Measurements from ENCODE around the gene TPX2. TPM values are rescaled to one million over a fixed set of nuclear protein-coding genes. Genes with fewer than 3 reads are reported as not detected.

TPX2 gene
- total and polyA plus RNA-seq, 10 of the 15 experiments (the other 5 are each of a cell fraction or from before 2014, with no cell fraction given), result 29.7 to 144 (median 89.0) TPM

- Histone ChIP-seq H3K4me1 (ENCODE audit: control insufficient read depth, insufficient read depth, low read length) (no peaks in the 10 kb centered on the region), H3K36me3 (ENCODE audit: control insufficient read depth in 2 of 2, insufficient read depth in 2 of 2, low read length in 1 of 2) (no peaks in the 10 kb centered on the region), H3K9ac (ENCODE audit: control insufficient read depth, insufficient read depth, low read length) (no peak within 1 kb of the TSS), H3K79me2 (ENCODE audit: control insufficient read depth, insufficient read depth, low read length) (no peaks in the 10 kb centered on the region), H3K4me3 (no peak within 1 kb of the TSS), H4K20me1 (ENCODE audit: control insufficient read depth, insufficient read depth) (no peaks in the 10 kb centered on the region), H3K9me3 (replicated peaks; ENCODE audit: control insufficient read depth, insufficient read depth, low read length) (no peaks in the 10 kb centered on the region), H2AFZ (ENCODE audit: control insufficient read depth, low read depth, low read length) (no peak within 1 kb of the TSS), H3K27me3 (replicated peaks in 1 of 2; ENCODE audit: control insufficient read depth in 2 of 2, insufficient read depth in 2 of 2, low read length in 1 of 2) (no peaks in the 10 kb centered on the region), H3K4me2 (ENCODE audit: control insufficient read depth, insufficient read depth) (no peak within 1 kb of the TSS), H3K27ac (ENCODE audit: control insufficient read depth, insufficient read depth) (no peak within 1 kb of the TSS)
- 61% methylated on average over 16 of the region's 16 CpGs for WGBS (ENCODE audit: insufficient coverage, insufficient replicate concordance, low lambda C conversion rate, missing lambda C conversion rate)
- no peak for TF ChIP-seq MEF2A (IDR thresholded peaks at IDR 0.05; ENCODE audit: insufficient read depth, low read depth, low read length)
- TF ChIP-seq JUNB (IDR thresholded peaks at IDR 0.05), result no peak
- no peak for TF ChIP-seq FOXM1 (IDR thresholded peaks at IDR 0.05; ENCODE audit: low read depth, low read length)
- TF ChIP-seq MYB (IDR thresholded peaks at IDR 0.05; ENCODE audit: borderline replicate concordance, low read depth, low read length), result no peak
- no peak for TF ChIP-seq POU2F2 (IDR thresholded peaks at IDR 0.05; ENCODE audit: borderline replicate concordance, low read depth, low read length)
- TF ChIP-seq RAD21 (IDR thresholded peaks at IDR 0.05; ENCODE audit: insufficient read depth, low read depth, low read length), result no peak
- no peak for TF ChIP-seq RELA (IDR thresholded peaks at IDR 0.05; ENCODE audit: borderline replicate concordance, partially characterized antibody)
- no peak for TF ChIP-seq CREM (IDR thresholded peaks at IDR 0.05; ENCODE audit: low read depth)
- TF ChIP-seq, protein P1, sequence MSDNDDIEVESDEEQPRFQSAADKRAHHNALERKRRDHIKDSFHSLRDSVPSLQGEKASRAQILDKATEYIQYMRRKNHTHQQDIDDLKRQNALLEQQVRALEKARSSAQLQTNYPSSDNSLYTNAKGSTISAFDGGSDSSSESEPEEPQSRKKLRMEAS (IDR thresholded peaks at IDR 0.05; ENCODE audit: low read depth, low read length), result no peak
- no peak for TF ChIP-seq SRF (IDR thresholded peaks at IDR 0.05; ENCODE audit: low read depth in 2 of 2, low read length in 2 of 2)
- TF ChIP-seq, protein P2, sequence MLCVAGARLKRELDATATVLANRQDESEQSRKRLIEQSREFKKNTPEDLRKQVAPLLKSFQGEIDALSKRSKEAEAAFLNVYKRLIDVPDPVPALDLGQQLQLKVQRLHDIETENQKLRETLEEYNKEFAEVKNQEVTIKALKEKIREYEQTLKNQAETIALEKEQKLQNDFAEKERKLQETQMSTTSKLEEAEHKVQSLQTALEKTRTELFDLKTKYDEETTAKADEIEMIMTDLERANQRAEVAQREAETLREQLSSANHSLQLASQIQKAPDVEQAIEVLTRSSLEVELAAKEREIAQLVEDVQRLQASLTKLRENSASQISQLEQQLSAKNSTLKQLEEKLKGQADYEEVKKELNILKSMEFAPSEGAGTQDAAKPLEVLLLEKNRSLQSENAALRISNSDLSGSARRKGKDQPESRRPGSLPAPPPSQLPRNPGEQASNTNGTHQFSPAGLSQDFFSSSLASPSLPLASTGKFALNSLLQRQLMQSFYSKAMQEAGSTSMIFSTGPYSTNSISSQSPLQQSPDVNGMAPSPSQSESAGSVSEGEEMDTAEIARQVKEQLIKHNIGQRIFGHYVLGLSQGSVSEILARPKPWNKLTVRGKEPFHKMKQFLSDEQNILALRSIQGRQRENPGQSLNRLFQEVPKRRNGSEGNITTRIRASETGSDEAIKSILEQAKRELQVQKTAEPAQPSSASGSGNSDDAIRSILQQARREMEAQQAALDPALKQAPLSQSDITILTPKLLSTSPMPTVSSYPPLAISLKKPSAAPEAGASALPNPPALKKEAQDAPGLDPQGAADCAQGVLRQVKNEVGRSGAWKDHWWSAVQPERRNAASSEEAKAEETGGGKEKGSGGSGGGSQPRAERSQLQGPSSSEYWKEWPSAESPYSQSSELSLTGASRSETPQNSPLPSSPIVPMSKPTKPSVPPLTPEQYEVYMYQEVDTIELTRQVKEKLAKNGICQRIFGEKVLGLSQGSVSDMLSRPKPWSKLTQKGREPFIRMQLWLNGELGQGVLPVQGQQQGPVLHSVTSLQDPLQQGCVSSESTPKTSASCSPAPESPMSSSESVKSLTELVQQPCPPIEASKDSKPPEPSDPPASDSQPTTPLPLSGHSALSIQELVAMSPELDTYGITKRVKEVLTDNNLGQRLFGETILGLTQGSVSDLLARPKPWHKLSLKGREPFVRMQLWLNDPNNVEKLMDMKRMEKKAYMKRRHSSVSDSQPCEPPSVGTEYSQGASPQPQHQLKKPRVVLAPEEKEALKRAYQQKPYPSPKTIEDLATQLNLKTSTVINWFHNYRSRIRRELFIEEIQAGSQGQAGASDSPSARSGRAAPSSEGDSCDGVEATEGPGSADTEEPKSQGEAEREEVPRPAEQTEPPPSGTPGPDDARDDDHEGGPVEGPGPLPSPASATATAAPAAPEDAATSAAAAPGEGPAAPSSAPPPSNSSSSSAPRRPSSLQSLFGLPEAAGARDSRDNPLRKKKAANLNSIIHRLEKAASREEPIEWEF (IDR thresholded peaks at IDR 0.05; ENCODE audit: insufficient replicate concordance, low read depth, low read length), result no peak
- TF ChIP-seq MTA3 (IDR thresholded peaks at IDR 0.05; ENCODE audit: borderline replicate concordance, low read length), result no peak
- TF ChIP-seq POLR2AphosphoS5 (IDR thresholded peaks at IDR 0.05; ENCODE audit: low read length), result no peak
- no peak for TF ChIP-seq FOXK2 (IDR thresholded peaks at IDR 0.05)
- no peak for TF ChIP-seq ELK1 (IDR thresholded peaks at IDR 0.05; ENCODE audit: low read depth, low read length)
- TF ChIP-seq FOS (IDR thresholded peaks at IDR 0.05; ENCODE audit: borderline replicate concordance, extremely low read depth, insufficient read length), result no peak
- TF ChIP-seq BRCA1 (IDR thresholded peaks at IDR 0.05; ENCODE audit: low read depth, low read length), result no peak
- TF ChIP-seq NBN (IDR thresholded peaks at IDR 0.05), result no peak
- no peak for TF ChIP-seq KAT2A (conservative IDR thresholded peaks at IDR 0.05; ENCODE audit: control insufficient read depth, low read depth, low read length)
- ATAC-seq (no peak), FAIRE-seq (no peak), DNase-seq (ENCODE audit: low read depth, low spot score) (no peak)
- intact Hi-C loops (cut with micrococcal nuclease; ENCODE audit: unreplicated experiment) (no loop called here), in situ Hi-C loops (cut with MboI) (no loop called here)
- SMC1A ChIA-PET (ENCODE audit: uncharacterized antibody, unreplicated experiment), result interaction anchor here (0.6 kb wide), 1 partner anchor 130 kb away, joined by 3 read pairs; no protein-coding TSS in a partner anchor
- no TSS peak for BruUV-seq (replicated peaks)
- CTCF ChIA-PET, result interaction anchor here (0.6 to 8.8 kb wide), 5 partner anchors 15 to 204 kb away, joined by 3 to 109 read pairs (median 5); partner anchors contain the start of gene FOXS1
- POLR2A ChIA-PET, result no interaction called here
- RAD21 ChIA-PET (ENCODE audit: unreplicated experiment), result interaction anchor here (0.6 kb wide), 1 partner anchor 389 kb away, joined by 6 read pairs; no protein-coding TSS in a partner anchor
Observed at GRCh38 chr20:31819083-31819784, 80.1 kb downstream of the TPX2 start, which contains the start of gene MYLK2. TSS of gene MYLK2 (plus strand) at chr20:31819356. CDS start at chr20:31819581, 225 bp downstream.
